ENCODE data around the gene HDAC11. TPM values are rescaled to one million over a fixed set of nuclear protein-coding genes. Genes with fewer than 3 reads are reported as not detected.

The HDAC11 gene
- total RNA-seq, 2 experiments from 2014 or later: 0.74 to 1.1 TPM

GRCh38 chr3:13513051-13513912 lies 33.2 kb downstream of the HDAC11 start:
- intact Hi-C loops (cut with micrococcal nuclease; ENCODE audit: unreplicated experiment): no loop called here
- ChIA-PET CTCF (ENCODE audit: unreplicated experiment) (no interaction called here), POLR2A (interaction anchor here (0.6 kb wide), 1 partner anchor 748 kb away, joined by 3 read pairs; no protein-coding TSS in a partner anchor)
- no peaks in the 10 kb centered on the region for H3K9me2 ChIP-seq (ENCODE audit: insufficient read depth, low read length)
- H3K4me3 ChIP-seq (ENCODE audit: low read depth, low read length, poor library complexity, severe bottlenecking): no peak overlapping the region
- H3K36me3 ChIP-seq (ENCODE audit: insufficient read depth, low read length): no peaks in the 10 kb centered on the region
- H4K20me1 ChIP-seq (ENCODE audit: insufficient read depth, low read length): no peaks in the 10 kb centered on the region
- H2AFZ ChIP-seq (ENCODE audit: low read length): no peak overlapping the region
- TF ChIP-seq CTCF (conservative IDR thresholded peaks at IDR 0.05; ENCODE audit: low read length) (no peak), EZH2phosphoT487 (IDR thresholded peaks at IDR 0.05; ENCODE audit: borderline replicate concordance, low read depth, low read length) (no peak)
- H3K4me1 ChIP-seq (ENCODE audit: insufficient read depth, low read length, poor library complexity, severe bottlenecking): no peaks in the 10 kb centered on the region
- DNase-seq (ENCODE audit: low spot score): no peak
- no TSS peak for BruUV-seq (replicated peaks)
- H3K79me2 ChIP-seq (ENCODE audit: insufficient read depth, low read depth, low read length): no peaks in the 10 kb centered on the region
- H3K27ac ChIP-seq (ENCODE audit: low read depth, low read length, poor library complexity, severe bottlenecking): no peak overlapping the region
- H3K4me2 ChIP-seq (ENCODE audit: low read length): no peak overlapping the region
- H3K9me3 ChIP-seq (ENCODE audit: low read length): no peaks in the 10 kb centered on the region

- POLR2A ChIA-PET: interaction anchor here (0.6 kb wide), 1 partner anchor 748 kb away, joined by 3 read pairs; no protein-coding TSS in a partner anchor
- no peak for DNase-seq (ENCODE audit: low spot score)
- intact Hi-C loops (cut with micrococcal nuclease; ENCODE audit: unreplicated experiment): no loop called here
- no peaks in the 10 kb centered on the region for H4K20me1 ChIP-seq (ENCODE audit: insufficient read depth, low read length)
- no TSS peak for BruUV-seq (replicated peaks)
- CTCF ChIA-PET (ENCODE audit: unreplicated experiment): interaction anchor here (0.6 kb wide), 1 partner anchor 108 kb away, joined by 4 read pairs; no protein-coding TSS in a partner anchor
- no peak for TF ChIP-seq EZH2phosphoT487 (IDR thresholded peaks at IDR 0.05; ENCODE audit: borderline replicate concordance, low read depth, low read length)
- no peak for TF ChIP-seq CTCF (conservative IDR thresholded peaks at IDR 0.05; ENCODE audit: low read length)
- H3K36me3 ChIP-seq (ENCODE audit: insufficient read depth, low read length): no peaks in the 10 kb centered on the region
- H3K4me1 ChIP-seq (ENCODE audit: insufficient read depth, low read length, poor library complexity, severe bottlenecking): no peaks in the 10 kb centered on the region
- H3K4me2 ChIP-seq (ENCODE audit: low read length): no peak overlapping the region
- no peaks in the 10 kb centered on the region for H3K9me3 ChIP-seq (ENCODE audit: low read length)
- H2AFZ ChIP-seq (ENCODE audit: low read length): no peak overlapping the region
- no peak overlapping the region for H3K27ac ChIP-seq (ENCODE audit: low read depth, low read length, poor library complexity, severe bottlenecking)
- no peaks in the 10 kb centered on the region for H3K79me2 ChIP-seq (ENCODE audit: insufficient read depth, low read depth, low read length)
- H3K9me2 ChIP-seq (ENCODE audit: insufficient read depth, low read length): no peaks in the 10 kb centered on the region
- H3K4me3 ChIP-seq (ENCODE audit: low read depth, low read length, poor library complexity, severe bottlenecking): no peak overlapping the region
Observed at GRCh38 chr3:13513913-13514517, 33.9 kb downstream of the HDAC11 start.

Data from OCI-LY7 (cell line).